Thyroid gland (tissue), 4 donors: ENCODE data around the gene GLIS1. TPM values are rescaled to one million over a fixed set of nuclear protein-coding genes. Genes with fewer than 3 reads are reported as not detected.

Experiments used
- DNase-seq, 2 donors: peaks; one replicate each; pipeline ENCODE4 v3.0.0-alpha.2; 2019
- H3K27ac ChIP-seq, 3 donors: fragments of 200-600 bp; sonication (generic); 1 replicate in 2 of 3; 2 replicates in 1 of 3; pipeline ENCODE4 v1.5.1; 2016 to 2019; ENCODE audit warnings: mild to moderate bottlenecking in 1 of 3, moderate library complexity in 1 of 3
- H3K27me3 ChIP-seq: fragments of 200-600 bp; sonication (generic); one replicate; pipeline ENCODE4 v1.5.1; 2019
- H3K36me3 ChIP-seq, 2 donors: fragments of 200-600 bp; sonication (generic); one replicate each; pipeline ENCODE4 v1.5.1; 2016 to 2019
- H3K4me1 ChIP-seq, 2 donors: fragments of 200-600 bp; sonication (generic); one replicate each; pipeline ENCODE4 v1.5.1; 2017 to 2019
- H3K4me3 ChIP-seq, 3 donors: fragments of 200-600 bp; sonication (generic); replicated peaks in 1 of 3; 1 replicate in 2 of 3; 2 replicates in 1 of 3; pipeline ENCODE4 v1.5.1; 2016; ENCODE audit warnings: mild to moderate bottlenecking in 1 of 3
- H3K9me3 ChIP-seq: fragments of 200-600 bp; sonication (generic); one replicate; pipeline ENCODE4 v1.5.1; 2017
- POLR2A ChIP-seq, 2 donors: fragments of 450-650 bp; IDR thresholded peaks; one replicate each; pipeline ENCODE4 v1.6.1; 2017; ENCODE audit warnings: antibody characterized with exemption in 2 of 2, mild to moderate bottlenecking in 2 of 2, moderate library complexity in 1 of 2
- WGBS, 2 donors: methylation state at CpG; one replicate each; pipeline ENCODE4 v1.1.5; 2017; 5-methylcytosine and 5-hydroxymethylcytosine counted together
- intact Hi-C: fragments of 100-400 bp; cut with DNase I; formaldehyde crosslinking; loops from one replicate; pipeline ENCODE4 v1.15.1; 2023
- total RNA-seq, 4 donors: library from RNA; depleted of rRNA; stranded (reverse); fragments of >200 nt; gene quantifications; one replicate each; pipeline ENCODE4 v1.2.3, GENCODE V29; 2016
- TF ChIP-seq, protein P1 (sequence below), 6 experiments: fragments of 200-600 bp in 3 of 6; fragments of 450-650 bp in 3 of 6; sonication (generic) in 3 of 6; IDR thresholded peaks; one replicate each; pipeline ENCODE4 v1.5.1; 2016 to 2019; ENCODE audit warnings: antibody characterized with exemption in 6 of 6, mild to moderate bottlenecking in 2 of 6, inconsistent platforms in 1 of 6, moderate library complexity in 1 of 6

The GLIS1 gene
- total RNA-seq, 4 donors from 2014 or later = 0.29 TPM; not detected in 3

DNA sequence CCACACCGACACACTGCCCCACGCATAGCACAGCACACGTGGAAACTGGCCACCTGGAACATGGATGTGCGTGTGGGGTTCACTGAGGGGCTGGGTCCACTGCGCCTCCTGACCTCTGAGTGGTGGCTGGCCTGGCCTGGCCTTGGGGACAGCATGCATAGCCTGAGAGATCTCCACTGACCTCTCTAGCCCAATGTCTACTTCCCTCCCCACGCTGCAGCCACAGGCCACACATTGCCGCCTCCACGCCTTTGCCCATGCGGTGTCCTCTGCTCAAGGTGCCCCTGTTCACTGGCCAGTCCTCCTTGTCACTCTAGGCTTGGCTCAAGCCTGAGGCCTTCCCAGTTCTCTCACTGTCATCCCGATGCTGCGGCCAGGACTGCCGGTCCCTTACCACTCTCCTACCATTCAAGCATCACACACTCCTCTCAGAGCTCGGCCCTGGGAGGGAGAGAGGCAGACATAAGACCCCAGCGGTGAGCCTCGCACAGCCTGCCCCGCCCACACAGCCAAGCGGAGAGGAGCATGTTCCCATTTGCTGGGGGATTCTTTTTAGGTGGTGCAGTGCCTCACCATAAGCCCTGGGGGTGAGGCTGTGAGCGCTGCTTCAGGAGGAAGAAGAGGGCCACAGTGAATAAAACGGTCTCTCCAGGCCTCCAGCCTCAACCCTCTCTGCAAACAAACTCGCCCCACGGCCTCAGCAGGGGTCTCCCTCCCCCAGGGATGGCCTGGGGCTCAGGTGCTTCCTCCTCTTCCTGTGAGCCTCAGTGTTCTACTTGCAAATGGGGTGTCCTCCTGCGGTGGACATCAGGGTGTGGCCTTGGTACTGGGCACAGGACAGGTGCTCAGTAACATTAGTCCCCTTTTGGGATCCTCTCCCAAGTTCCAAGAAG is 199.0 kb downstream of the GLIS1 start:
- Histone ChIP-seq H3K4me1 (no peaks in the 10 kb centered on the region), H3K4me3 (no peak overlapping the region), H3K27me3 (no peaks in the 10 kb centered on the region), H3K36me3 (no peaks in the 10 kb centered on the region), H3K27ac (no peak overlapping the region), H3K9me3 (no peaks in the 10 kb centered on the region)
- DNase-seq = no peak
- intact Hi-C loops = no loop called here
- WGBS, 2 donors = 85 to 88% methylated on average over 21 of the region's 22 CpGs
- TF ChIP-seq, protein P1, sequence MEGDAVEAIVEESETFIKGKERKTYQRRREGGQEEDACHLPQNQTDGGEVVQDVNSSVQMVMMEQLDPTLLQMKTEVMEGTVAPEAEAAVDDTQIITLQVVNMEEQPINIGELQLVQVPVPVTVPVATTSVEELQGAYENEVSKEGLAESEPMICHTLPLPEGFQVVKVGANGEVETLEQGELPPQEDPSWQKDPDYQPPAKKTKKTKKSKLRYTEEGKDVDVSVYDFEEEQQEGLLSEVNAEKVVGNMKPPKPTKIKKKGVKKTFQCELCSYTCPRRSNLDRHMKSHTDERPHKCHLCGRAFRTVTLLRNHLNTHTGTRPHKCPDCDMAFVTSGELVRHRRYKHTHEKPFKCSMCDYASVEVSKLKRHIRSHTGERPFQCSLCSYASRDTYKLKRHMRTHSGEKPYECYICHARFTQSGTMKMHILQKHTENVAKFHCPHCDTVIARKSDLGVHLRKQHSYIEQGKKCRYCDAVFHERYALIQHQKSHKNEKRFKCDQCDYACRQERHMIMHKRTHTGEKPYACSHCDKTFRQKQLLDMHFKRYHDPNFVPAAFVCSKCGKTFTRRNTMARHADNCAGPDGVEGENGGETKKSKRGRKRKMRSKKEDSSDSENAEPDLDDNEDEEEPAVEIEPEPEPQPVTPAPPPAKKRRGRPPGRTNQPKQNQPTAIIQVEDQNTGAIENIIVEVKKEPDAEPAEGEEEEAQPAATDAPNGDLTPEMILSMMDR (IDR thresholded peaks at IDR 0.05) = no peak
- no peak for TF ChIP-seq POLR2A (IDR thresholded peaks at IDR 0.05)

DNA sequence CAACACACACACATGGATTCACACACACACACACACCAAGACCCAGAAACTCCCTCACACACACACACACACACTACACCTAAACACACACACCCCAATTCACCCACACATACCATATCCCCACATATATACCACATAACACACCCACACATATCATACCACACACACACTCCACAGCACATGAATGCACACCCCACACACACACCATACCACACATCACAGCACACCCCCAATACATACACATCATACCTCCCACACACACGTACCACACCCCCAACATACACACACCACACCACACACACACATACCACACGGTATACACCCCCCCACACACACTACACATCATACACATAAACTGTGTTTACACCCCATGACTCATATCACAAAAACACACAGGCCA is 199.7 kb downstream of the GLIS1 start:
- H3K27me3 ChIP-seq = no peaks in the 10 kb centered on the region
- TF ChIP-seq, protein P1 (IDR thresholded peaks at IDR 0.05) = no peak
- TF ChIP-seq POLR2A (IDR thresholded peaks at IDR 0.05) = no peak
- H3K4me3 ChIP-seq = no peak overlapping the region
- WGBS, 2 donors = 94 to 95% methylated on average over 2 of the region's 2 CpGs
- H3K9me3 ChIP-seq = no peaks in the 10 kb centered on the region
- H3K36me3 ChIP-seq = no peaks in the 10 kb centered on the region
- H3K4me1 ChIP-seq = no peaks in the 10 kb centered on the region
- no peak for DNase-seq
- H3K27ac ChIP-seq = no peak overlapping the region
- intact Hi-C loops = no loop called here

DNA sequence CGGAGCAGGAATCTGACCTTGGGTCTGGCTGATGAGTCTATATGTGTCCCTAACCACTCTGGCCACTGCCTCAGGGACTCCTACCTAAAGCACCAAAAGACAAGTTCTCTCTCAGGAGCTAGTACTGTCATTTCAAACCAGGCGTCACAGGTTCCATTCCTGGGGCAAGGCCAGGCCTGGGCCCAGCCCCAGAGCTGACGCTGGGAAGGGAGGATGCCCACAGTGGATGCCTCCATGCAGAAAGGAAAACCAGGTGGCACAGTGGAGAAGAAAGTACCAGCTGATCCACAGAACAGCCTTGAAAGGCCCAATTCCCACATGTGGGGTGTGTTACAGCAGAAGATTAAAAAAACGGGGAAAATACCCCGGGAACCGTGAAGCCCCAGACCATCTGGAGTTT is 202.4 kb downstream of the GLIS1 start:
- Histone ChIP-seq H3K27me3 (no peaks in the 10 kb centered on the region), H3K9me3 (no peaks in the 10 kb centered on the region), H3K4me1 (no peaks in the 10 kb centered on the region), H3K4me3 (no peak overlapping the region), H3K36me3 (no peaks in the 10 kb centered on the region), H3K27ac (no peak overlapping the region)
- DNase-seq = no peak
- intact Hi-C loops = no loop called here
- no peak for TF ChIP-seq POLR2A (IDR thresholded peaks at IDR 0.05)
- TF ChIP-seq, protein P1 (IDR thresholded peaks at IDR 0.05) = no peak
- WGBS, 2 donors = 78 to 82% methylated on average over 6 of the region's 6 CpGs

DNA sequence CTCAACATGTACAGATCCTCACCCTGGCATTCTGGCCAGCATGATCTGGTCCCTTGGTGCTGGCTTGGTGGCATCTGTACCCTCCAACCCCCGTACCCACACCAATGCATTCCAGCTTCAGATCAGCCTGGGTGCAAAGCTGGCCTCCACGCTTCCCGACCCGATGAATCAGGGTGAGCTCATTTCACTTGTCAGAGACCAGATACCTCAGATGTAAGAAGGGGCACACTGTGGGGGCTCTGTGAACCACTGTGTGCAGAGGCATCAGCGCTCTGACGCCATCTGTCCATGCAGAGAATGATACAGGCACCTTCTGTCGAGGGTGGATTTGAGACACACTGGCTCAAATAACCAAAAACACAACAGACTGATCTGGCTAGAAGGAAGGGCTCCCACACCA is 203.1 kb downstream of the GLIS1 start:
- TF ChIP-seq POLR2A (IDR thresholded peaks at IDR 0.05) = no peak
- TF ChIP-seq, protein P1 (IDR thresholded peaks at IDR 0.05) = no peak
- 92 to 96% methylated on average over 7 of the region's 7 CpGs for WGBS, 2 donors
- no peaks in the 10 kb centered on the region for H3K9me3 ChIP-seq
- intact Hi-C loops = no loop called here
- H3K36me3 ChIP-seq = no peaks in the 10 kb centered on the region
- no peaks in the 10 kb centered on the region for H3K27me3 ChIP-seq
- H3K27ac ChIP-seq = no peak overlapping the region
- no peak for DNase-seq
- no peaks in the 10 kb centered on the region for H3K4me1 ChIP-seq
- no peak overlapping the region for H3K4me3 ChIP-seq

DNA sequence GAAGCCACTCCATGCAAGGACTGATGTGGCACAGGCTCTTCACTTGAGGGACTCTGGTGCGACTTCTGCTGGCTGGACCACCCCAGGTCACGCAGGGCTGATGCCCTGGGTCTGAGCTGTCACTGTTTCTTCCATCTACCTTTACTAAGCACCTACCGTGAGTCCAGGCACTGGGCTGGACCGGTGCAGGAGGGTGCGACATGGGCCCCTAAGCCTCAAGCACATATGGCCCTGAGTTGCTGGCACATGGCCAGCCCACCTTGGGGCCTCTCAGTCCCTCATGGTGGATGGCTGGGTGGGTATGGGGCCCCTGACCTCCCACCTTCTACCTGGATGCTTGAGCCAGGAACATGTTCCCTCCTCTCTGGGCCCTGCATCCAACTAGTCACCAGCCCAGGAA is 203.7 kb downstream of the GLIS1 start:
- Histone ChIP-seq H3K36me3 (no peaks in the 10 kb centered on the region), H3K9me3 (no peaks in the 10 kb centered on the region), H3K27ac (no peak overlapping the region), H3K4me3 (no peak overlapping the region), H3K27me3 (no peaks in the 10 kb centered on the region), H3K4me1 (peaks cover 0 to 5% of the 10 kb centered on the region in 2 donors)
- no peak for DNase-seq
- intact Hi-C loops = no loop called here
- TF ChIP-seq POLR2A (IDR thresholded peaks at IDR 0.05) = no peak
- TF ChIP-seq, protein P1 (IDR thresholded peaks at IDR 0.05) = no peak
- WGBS, 2 donors = 93 to 100% methylated on average over 2 to 5 of the region's 5 CpGs
